Calu3 (cell line): ENCODE results near the gene NINJ1. TPM values are rescaled to one million over a fixed set of nuclear protein-coding genes. Genes with fewer than 3 reads are reported as not detected.

ENCODE experiments used
- BruUV-seq: library from RNA; stranded (reverse); fragments of 400-500 nt; replicated peaks from 2 replicates; lab custom pipeline; 2021; lab: Mats Ljungman, UMichigan
- CTCF ChIA-PET: fragments of 300-600 bp; sonication (Branson Sonifier 250); formaldehyde crosslinking; loops from one replicate; lab custom pipeline; 2022; ENCODE audit warnings: antibody characterized with exemption; lab: Charles Lee
- DNase-seq: peaks from one replicate; pipeline ENCODE4 v3.0.0; 2022
- H3K27ac Mint-ChIP-seq: one replicate; pipeline ENCODE4 v1.8.0; 2022; ENCODE audit warnings: mixed read lengths; ENCODE audit not compliant: unreplicated experiment
- H3K27me3 Mint-ChIP-seq: one replicate; pipeline ENCODE4 v1.8.0; 2022; ENCODE audit warnings: mixed read lengths; ENCODE audit not compliant: unreplicated experiment
- H3K36me3 Mint-ChIP-seq: one replicate; pipeline ENCODE4 v1.8.0; 2022; ENCODE audit warnings: mild to moderate bottlenecking, moderate library complexity, mixed read lengths; ENCODE audit not compliant: insufficient read depth, unreplicated experiment
- H3K4me1 Mint-ChIP-seq: one replicate; pipeline ENCODE4 v1.8.0; 2022; ENCODE audit warnings: mild to moderate bottlenecking, low read depth, mixed read lengths; ENCODE audit not compliant: unreplicated experiment
- H3K4me3 Mint-ChIP-seq: one replicate; pipeline ENCODE4 v1.8.0; 2022; ENCODE audit warnings: mild to moderate bottlenecking, low read depth, moderate library complexity, mixed read lengths; ENCODE audit not compliant: unreplicated experiment
- H3K9me3 Mint-ChIP-seq: one replicate; pipeline ENCODE4 v1.8.0; 2022; ENCODE audit warnings: low read depth, mixed read lengths; ENCODE audit not compliant: unreplicated experiment
- intact Hi-C: fragments of 100-400 bp; cut with micrococcal nuclease; formaldehyde crosslinking; loops from one replicate; pipeline ENCODE4 v1.10.0; 2022; ENCODE audit not compliant: unreplicated experiment
- total RNA-seq: library from RNA; stranded (reverse); gene quantifications from 2 replicates; pipeline ENCODE4 v1.2.3, GENCODE V29; 2022
- TF ChIP-seq, protein P1 (sequence below): fragments of 200-600 bp; IDR thresholded peaks from one replicate; pipeline ENCODE4 v1.8.0; 2022; ENCODE audit warnings: antibody characterized with exemption; ENCODE audit not compliant: unreplicated experiment

NINJ1 gene
- total RNA-seq, 1 experiment from 2014 or later = 12.6 TPM

DNA sequence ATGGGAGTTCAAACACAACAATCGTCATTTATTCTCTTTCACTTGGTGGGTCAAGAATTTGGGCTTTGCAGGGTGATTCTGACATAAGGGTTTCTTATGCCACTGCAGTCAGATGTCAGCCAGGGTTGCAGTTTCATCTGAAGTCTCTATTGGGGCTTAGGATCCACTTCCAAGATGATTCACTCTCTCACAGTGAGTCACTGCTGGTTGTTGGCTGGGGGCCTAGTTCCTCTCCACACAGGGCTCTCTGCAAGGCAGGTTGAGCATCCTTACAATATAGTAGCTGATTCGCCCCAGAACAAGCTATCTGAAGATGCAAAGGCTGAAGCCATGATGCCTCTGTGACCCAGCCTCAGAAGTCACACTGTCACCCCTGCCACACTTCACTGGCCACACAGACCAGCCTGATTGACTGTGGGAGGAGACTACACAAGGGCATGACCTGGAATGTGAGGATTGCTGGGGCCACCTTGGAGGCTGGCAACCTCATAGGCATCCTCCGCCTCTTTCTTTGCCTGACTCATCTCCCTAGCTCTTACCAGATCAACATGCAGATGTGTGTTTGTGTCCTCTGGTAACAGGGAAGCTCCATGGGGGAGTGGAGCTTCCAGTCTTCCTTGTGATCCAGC, 42.5 kb downstream of the NINJ1 start:
- intact Hi-C loops = loop anchor here (10.0 kb wide), 1 partner anchor 137 kb away; no protein-coding TSS in a partner anchor
- Mint-ChIP-seq H3K4me1 (peaks cover 32% of the 10 kb centered on the region), H3K9me3 (peaks cover 4% of the 10 kb centered on the region), H3K4me3 (no peak overlapping the region), H3K27ac (peak overlapping the region; percentile 4), H3K36me3 (peaks cover 23% of the 10 kb centered on the region), H3K27me3 (no peaks in the 10 kb centered on the region)
- CTCF ChIA-PET = no interaction called here
- DNase-seq = peak; percentile 62
- no TSS peak for BruUV-seq
- TF ChIP-seq, protein P1, sequence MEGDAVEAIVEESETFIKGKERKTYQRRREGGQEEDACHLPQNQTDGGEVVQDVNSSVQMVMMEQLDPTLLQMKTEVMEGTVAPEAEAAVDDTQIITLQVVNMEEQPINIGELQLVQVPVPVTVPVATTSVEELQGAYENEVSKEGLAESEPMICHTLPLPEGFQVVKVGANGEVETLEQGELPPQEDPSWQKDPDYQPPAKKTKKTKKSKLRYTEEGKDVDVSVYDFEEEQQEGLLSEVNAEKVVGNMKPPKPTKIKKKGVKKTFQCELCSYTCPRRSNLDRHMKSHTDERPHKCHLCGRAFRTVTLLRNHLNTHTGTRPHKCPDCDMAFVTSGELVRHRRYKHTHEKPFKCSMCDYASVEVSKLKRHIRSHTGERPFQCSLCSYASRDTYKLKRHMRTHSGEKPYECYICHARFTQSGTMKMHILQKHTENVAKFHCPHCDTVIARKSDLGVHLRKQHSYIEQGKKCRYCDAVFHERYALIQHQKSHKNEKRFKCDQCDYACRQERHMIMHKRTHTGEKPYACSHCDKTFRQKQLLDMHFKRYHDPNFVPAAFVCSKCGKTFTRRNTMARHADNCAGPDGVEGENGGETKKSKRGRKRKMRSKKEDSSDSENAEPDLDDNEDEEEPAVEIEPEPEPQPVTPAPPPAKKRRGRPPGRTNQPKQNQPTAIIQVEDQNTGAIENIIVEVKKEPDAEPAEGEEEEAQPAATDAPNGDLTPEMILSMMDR = no peak

DNA sequence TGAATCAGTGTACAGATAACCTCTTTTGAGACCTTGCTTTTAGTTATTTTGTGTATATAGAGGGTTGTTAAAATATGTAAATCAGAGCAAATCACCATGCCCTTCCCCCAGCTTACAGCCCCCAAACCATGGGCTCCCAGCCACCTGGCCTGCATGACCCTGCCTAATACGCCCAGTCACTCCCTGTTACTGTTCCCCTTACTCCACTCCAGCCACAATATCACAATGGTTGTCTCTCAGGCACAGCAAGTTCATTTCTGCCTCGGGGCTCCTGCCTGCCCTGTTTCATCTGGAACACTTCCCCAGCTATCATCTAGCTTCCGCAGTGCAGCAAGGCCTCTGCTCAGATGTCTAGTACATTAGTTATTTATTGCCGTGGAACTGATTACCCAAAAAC, 43.0 kb downstream of the NINJ1 start:
- no peak overlapping the region for H3K27ac Mint-ChIP-seq
- intact Hi-C loops = loop anchor here (10.0 kb wide), 1 partner anchor 136 kb away; no protein-coding TSS in a partner anchor
- BruUV-seq = no TSS peak
- H3K27me3 Mint-ChIP-seq = no peaks in the 10 kb centered on the region
- TF ChIP-seq, protein P1 = no peak
- H3K36me3 Mint-ChIP-seq = peaks cover 18% of the 10 kb centered on the region
- DNase-seq = no peak
- peaks cover 32% of the 10 kb centered on the region for H3K4me1 Mint-ChIP-seq
- CTCF ChIA-PET = no interaction called here
- H3K9me3 Mint-ChIP-seq = peaks cover 4% of the 10 kb centered on the region
- H3K4me3 Mint-ChIP-seq = no peak overlapping the region

DNA sequence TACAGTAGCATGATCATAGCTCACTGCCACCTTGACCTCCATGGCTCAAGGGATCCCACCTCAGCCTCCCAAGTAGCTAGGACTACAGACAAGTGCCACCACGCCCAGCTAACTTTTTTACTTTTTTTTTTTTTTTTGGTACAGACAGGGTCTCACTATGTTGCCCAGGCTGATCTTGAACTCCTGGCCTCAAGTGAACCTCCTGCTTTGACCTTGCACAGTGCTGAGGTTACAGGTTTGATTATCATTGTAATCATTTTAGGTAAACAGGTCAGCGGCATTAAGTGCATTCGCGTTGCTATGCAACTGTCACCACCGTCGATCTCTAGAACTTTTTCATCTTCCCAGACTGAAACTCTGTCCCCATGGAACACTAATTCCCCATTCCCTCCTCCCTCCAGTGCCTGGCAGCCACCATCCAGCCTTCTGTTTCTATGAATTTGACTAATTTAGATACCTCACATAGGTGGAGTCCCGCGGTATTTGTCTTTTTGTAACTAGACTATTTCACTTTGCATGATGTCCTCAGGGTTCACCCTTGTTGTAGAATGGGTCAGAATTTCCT, 43.9 kb downstream of the NINJ1 start:
- H3K9me3 Mint-ChIP-seq = peaks cover 4% of the 10 kb centered on the region
- no TSS peak for BruUV-seq
- CTCF ChIA-PET = no interaction called here
- TF ChIP-seq, protein P1 = no peak
- DNase-seq = no peak
- no peaks in the 10 kb centered on the region for H3K27me3 Mint-ChIP-seq
- peaks cover 11% of the 10 kb centered on the region for H3K36me3 Mint-ChIP-seq
- H3K27ac Mint-ChIP-seq = no peak overlapping the region
- intact Hi-C loops = loop anchor here (10.0 kb wide), 1 partner anchor 135 kb away; no protein-coding TSS in a partner anchor
- peaks cover 32% of the 10 kb centered on the region for H3K4me1 Mint-ChIP-seq
- no peak overlapping the region for H3K4me3 Mint-ChIP-seq

DNA sequence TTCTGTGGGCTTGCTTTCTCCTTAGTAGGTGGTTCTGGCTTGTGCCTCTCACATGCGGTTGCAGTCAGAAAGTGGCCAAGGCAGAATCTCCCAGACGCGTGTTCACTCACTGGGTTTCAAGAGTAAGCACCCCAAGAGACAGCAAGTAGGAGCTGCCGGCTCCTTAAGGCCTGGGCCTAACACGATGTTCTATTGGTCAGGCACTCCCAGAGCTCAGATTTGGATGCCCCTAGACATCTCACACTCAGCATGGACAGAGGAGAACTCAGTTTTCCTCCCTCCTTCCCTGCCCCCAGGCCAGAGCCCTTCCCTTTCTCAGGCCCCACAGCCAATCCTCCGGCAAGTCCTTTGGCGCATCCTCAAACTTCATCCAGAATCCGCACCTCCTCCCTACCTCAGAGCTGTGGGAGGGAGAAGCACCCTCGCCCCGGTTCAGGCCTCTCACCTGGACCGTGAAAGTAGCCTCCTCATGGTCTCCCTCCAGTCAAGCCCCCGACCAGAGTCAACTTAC, 44.5 kb downstream of the NINJ1 start:
- intact Hi-C loops = no loop called here
- TF ChIP-seq, protein P1 = no peak
- no peak for DNase-seq
- H3K4me3 Mint-ChIP-seq = no peak overlapping the region
- no peak overlapping the region for H3K27ac Mint-ChIP-seq
- peaks cover 11% of the 10 kb centered on the region for H3K36me3 Mint-ChIP-seq
- H3K9me3 Mint-ChIP-seq = peaks cover 4% of the 10 kb centered on the region
- no peaks in the 10 kb centered on the region for H3K27me3 Mint-ChIP-seq
- CTCF ChIA-PET = no interaction called here
- no TSS peak for BruUV-seq
- peaks cover 28% of the 10 kb centered on the region for H3K4me1 Mint-ChIP-seq
